Measurements from ENCODE around the gene CHCHD3.

CHCHD3 gene

DNA sequence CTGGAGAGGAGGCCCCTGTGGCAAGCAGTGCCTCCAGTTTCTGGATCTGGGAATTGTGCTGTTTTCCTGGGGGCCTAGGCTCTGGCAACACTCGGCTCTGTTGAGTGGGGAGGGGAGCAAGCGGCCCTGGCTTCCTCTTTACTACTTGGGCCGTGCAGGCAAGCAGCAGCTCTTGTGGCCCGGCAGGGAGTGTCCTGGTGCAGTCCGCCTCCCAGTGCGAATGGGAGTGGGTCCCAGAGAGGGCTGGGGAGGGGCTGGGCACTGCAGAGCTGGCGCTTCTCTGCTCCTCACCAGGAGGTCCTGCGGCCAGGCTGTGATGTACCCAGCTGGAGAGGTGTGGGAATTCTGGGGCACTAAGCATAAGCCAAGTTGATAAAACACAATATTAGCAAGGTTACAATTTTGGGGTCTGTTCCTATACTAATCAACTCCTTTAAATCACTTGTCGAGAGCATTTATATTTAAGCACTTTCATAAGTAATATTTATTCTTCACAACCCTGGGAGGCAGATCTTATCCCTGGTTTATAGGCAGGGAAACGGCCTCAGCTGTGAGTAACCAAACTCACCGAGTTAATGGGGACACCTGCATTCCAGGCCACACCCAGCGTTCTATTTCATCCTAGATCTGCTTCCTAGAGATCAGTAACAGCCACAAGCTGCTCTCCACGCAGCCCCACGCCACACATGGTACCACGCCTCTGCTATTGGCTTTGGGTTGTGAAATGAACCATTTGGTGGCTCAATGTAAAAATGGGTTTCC lies 322.2 kb downstream of the CHCHD3 start:
- peaks cover 15% of the 10 kb centered on the region for H3K27me3 Mint-ChIP-seq (ENCODE audit: low read depth, poor library complexity)
- no peak overlapping the region for H3K4me3 Mint-ChIP-seq
- H3K36me3 Mint-ChIP-seq (ENCODE audit: low read depth): no peaks in the 10 kb centered on the region
- H3K9me3 Mint-ChIP-seq: peaks cover 10% of the 10 kb centered on the region
- peaks cover 7% of the 10 kb centered on the region for H3K4me1 Mint-ChIP-seq
- H3K27ac Mint-ChIP-seq: no peak overlapping the region
- no peak for TF ChIP-seq CTCF (IDR thresholded peaks at IDR 0.05)
- no peak for DNase-seq

DNA sequence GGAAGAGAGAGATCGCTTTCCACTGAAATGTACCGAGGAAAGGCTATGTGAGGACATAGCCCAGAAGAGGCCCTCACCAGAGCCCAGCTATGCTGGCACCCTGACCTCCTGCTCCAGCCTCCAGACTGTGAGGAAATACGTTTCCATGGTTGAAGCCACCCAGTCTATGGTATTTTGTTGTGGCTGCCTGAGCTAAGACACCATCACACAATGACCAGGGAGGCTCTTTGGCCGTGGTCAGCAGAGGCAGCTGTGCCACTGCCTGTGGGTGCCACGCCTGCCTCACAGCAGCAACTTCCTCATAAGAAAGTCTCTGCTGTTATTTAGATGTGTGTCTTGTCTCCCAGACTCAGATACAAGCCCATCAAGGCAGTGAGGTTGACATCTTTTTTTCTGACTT lies 322.9 kb downstream of the CHCHD3 start:
- H3K27ac Mint-ChIP-seq: no peak overlapping the region
- no peak for DNase-seq
- H3K9me3 Mint-ChIP-seq: peaks cover 10% of the 10 kb centered on the region
- no peak for TF ChIP-seq CTCF (IDR thresholded peaks at IDR 0.05)
- peaks cover 16% of the 10 kb centered on the region for H3K27me3 Mint-ChIP-seq (ENCODE audit: low read depth, poor library complexity)
- H3K4me1 Mint-ChIP-seq: peaks cover 7% of the 10 kb centered on the region
- H3K36me3 Mint-ChIP-seq (ENCODE audit: low read depth): no peaks in the 10 kb centered on the region
- no peak overlapping the region for H3K4me3 Mint-ChIP-seq

GRCh38 chr7:132757783-132758182 lies 324.1 kb downstream of the CHCHD3 start:
- peaks cover 7% of the 10 kb centered on the region for H3K4me1 Mint-ChIP-seq
- peaks cover 10% of the 10 kb centered on the region for H3K9me3 Mint-ChIP-seq
- H3K27me3 Mint-ChIP-seq (ENCODE audit: low read depth, poor library complexity): peaks cover 13% of the 10 kb centered on the region
- H3K27ac Mint-ChIP-seq: peak overlapping the region; percentile 44
- no peak for TF ChIP-seq CTCF (IDR thresholded peaks at IDR 0.05)
- H3K4me3 Mint-ChIP-seq: no peak overlapping the region
- no peak for DNase-seq
- no peaks in the 10 kb centered on the region for H3K36me3 Mint-ChIP-seq (ENCODE audit: low read depth)

GRCh38 chr7:132756484-132756990 lies 325.4 kb downstream of the CHCHD3 start:
- Mint-ChIP-seq H3K27ac (no peak overlapping the region), H3K9me3 (peaks cover 10% of the 10 kb centered on the region), H3K4me1 (peaks cover 7% of the 10 kb centered on the region), H3K36me3 (ENCODE audit: low read depth) (no peaks in the 10 kb centered on the region), H3K27me3 (ENCODE audit: low read depth, poor library complexity) (peaks cover 12% of the 10 kb centered on the region), H3K4me3 (no peak overlapping the region)
- no peak for TF ChIP-seq CTCF (IDR thresholded peaks at IDR 0.05)
- no peak for DNase-seq

DNA sequence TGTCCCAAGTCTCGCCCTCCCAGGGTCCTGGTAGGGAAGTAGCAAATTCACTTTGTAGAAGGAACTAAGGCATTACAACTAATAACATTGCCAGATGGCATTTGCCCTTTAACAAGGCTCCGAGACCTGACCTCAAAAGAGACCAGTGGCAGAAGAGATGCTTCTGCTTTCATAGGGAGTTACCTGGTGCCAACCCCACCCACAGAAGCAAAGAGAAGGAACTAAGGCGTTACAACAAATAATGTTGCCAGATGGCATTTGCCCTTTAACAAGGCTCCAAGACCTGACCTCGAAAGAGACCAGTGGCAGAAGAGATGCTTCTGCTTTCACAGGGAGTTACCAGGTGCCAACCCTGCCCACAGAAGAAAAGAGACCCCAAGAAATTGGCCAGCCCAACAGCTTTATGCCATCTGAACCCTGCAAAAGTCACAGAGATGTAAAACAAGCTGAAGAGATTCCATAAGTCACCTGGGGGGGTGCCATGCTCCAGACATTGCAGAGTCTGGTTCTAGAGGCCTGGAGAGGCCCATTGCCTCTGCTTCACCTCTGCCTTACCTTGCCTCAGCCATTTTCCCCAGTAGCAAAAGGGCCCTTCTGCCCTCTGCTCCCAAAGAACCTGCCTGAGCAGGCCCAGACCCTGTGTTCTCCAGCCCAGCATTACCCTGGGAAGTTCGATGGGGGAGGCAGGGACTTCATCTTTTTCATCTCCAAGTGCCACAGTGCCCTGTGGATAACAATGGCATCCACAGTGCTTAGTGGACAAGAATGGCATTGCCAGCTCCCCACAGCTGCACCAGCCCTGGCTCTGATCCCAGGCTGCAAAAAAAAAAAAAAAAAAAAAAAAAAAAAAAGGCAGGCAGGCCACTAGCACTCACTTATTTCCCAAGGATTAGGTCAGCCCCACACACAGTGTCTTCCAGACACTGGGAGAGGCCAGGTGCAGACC lies 326.1 kb downstream of the CHCHD3 start:
- H3K4me3 Mint-ChIP-seq: no peak overlapping the region
- DNase-seq: no peak
- peaks cover 13% of the 10 kb centered on the region for H3K4me1 Mint-ChIP-seq

More for the DNA sequence above, 326.1 kb downstream of the CHCHD3 start:
- Mint-ChIP-seq H3K9me3 (peaks cover 10% of the 10 kb centered on the region), H3K36me3 (ENCODE audit: low read depth) (no peaks in the 10 kb centered on the region), H3K27ac (no peak overlapping the region), H3K27me3 (ENCODE audit: low read depth, poor library complexity) (peaks cover 12% of the 10 kb centered on the region)
- TF ChIP-seq CTCF (IDR thresholded peaks at IDR 0.05): no peak
